OCI-M2 (cell line): ENCODE results near the gene RABGEF1.
"Not testable (repeated sequence)": the region's sequence is repeated elsewhere in the genome, so short reads cannot be mapped to it uniquely, and the experiment has no call there.

Experiments
- DNase-seq: peaks from one replicate; lab custom pipeline; 2025; ENCODE audit not compliant: unreplicated experiment; lab: John Stamatoyannopoulos, UW

Gene RABGEF1

DNA sequence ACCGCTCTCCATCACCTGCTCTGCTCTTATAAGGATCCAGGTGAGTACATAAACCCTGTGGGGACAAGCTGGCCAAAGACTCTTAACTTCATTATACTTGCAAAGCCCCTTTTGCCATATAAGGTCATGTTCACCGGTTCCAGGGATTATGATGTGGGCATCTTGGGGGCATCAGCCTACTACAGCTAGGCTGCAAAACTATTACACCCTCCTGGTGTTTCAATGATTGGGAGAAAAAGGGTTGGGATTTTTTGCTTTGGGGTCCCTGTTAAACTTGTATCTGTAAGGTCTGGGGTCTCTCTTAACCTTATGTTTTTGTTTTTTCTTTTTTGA is 107.0 kb downstream of the RABGEF1 start:
- not testable (repeated sequence) for DNase-seq

DNA sequence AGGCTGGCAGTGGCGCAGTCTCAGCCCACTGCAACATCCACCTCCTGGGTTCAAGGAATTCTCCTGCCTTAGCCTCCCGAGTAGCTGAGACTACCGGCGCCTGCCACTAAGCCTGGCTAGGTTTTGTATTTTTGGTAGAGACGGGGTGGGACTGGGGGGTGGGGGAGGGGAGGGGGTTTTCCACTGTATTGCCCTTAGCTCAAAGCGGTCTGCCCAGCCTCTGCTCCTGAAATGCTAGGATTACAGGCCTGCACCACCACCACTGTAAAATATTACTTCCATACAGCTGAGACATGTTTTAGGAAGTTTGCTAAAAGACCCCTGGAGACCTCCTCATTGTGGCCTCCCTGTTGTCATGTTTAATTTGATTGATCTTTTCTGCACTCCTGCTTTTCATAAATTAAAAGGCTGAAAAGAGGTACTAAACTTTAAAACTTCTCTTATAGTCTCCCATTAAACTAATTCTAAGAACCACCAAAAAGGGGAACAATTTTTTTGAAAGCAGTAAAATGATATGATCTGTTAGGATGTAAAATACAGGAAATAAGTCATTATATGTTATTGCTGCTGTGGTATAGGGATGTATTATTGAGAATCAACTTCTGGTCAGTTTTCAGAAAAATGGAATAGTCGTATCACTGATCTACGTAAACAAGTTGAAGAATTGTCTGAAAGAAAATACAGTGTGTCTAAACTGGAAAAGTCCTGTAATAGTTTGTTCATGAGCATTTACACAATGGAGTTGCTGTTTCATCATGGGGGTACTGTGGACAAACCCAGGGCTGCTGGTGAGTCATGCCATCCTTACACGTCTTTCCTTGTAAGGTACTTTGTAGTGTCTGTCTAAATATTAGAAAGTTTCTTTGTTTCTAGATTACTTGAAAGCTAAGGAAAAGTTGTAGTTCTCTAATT is 107.6 kb downstream of the RABGEF1 start:
- DNase-seq, result no peak

DNA sequence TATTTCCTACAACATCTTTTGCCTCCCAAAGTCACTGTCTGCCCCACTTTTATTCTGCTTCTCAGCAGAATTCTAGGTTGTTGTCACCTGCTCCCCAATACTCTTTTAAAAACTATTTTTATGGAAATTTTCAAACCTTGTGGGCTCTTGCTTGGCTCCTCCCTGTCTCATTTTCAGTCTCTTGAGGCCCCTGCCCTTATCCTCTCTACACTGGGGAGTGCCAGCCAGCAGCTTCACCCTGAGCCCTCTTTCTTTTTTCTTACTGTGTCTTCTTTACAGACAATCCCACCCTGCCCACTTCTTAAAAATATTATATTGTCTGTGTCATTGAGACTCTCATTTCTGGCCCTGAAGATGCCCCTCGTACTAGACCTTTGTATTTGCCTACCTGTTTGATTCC is 118.8 kb downstream of the RABGEF1 start:
- no peak for DNase-seq

DNA sequence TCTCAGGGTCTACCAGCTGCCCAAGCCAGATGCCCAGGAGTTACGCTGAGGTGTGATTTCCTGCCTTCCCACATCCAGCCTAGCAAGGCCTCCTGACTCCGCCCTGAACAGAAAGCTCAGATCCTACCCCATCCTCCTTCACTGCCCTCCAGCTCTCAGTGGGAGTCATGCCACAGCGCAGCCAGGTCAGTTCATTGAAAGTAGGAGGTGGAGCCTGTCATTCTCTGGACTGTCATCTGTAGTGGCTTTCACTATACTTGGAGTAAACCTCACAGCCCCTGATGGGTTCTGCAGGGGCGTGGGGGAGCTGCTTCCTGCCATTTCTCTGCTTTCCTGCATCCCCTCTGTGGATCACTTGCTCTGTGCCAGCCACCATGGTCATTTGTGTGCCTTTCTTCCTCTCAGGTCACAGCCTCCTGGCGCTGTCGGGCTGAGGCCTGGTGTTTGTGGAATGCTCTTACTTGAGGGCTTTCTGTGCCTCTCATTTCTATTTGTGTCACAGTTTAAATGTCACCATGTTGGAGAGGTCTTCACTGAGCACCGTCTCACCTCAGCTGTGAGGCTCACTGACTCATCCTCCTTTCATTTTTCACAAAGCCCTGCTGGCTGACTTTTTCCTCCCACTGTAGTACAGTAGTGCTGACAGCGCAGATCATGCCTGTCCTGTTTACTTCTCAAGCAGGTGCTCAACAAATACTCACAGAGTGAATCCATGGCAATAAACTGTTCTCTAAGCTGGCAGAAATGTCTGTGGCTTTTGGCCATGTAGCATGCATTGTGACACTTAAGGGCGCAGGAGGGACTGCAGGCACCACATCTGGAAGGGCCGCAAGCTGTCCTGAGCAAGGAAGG is 119.5 kb downstream of the RABGEF1 start:
- no peak for DNase-seq

DNA sequence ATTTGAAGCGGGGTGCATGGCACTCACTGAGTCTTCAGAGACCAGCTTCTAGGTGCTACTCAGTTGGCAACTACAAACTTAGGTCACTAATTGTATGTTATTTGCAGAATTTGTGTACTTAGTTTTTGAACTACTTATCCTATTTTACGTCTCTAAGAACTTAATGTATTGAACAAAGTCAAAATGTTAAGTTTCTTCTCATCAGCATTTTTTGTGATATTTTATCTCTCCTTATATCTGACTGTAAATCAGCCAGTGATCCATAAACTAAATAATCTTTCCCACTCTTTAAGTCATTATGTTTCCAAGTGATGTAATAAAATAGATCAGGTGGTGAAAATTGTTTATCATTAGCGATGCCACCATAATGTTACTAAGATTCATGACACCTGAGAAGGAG is 120.2 kb downstream of the RABGEF1 start:
- DNase-seq, result no peak
